ENCODE measurements around the gene PRXL2C. TPM values are rescaled to one million over a fixed set of nuclear protein-coding genes. Genes with fewer than 3 reads are reported as not detected.

PRXL2C gene
- total RNA-seq, 1 donor from 2014 or later: 15.0 TPM

- Histone ChIP-seq H3K27ac (no peak overlapping the region), H3K4me3 (no peak overlapping the region), H3K9me3 (no peaks in the 10 kb centered on the region), H3K4me1 (peaks cover 20% of the 10 kb centered on the region), H3K36me3 (no peaks in the 10 kb centered on the region), H3K27me3 (no peaks in the 10 kb centered on the region)
- intact Hi-C loops (cut with DNase I): loop anchor here (10.0 kb wide), 1 partner anchor 45 kb away; no protein-coding TSS in a partner anchor
- TF ChIP-seq, protein P1, sequence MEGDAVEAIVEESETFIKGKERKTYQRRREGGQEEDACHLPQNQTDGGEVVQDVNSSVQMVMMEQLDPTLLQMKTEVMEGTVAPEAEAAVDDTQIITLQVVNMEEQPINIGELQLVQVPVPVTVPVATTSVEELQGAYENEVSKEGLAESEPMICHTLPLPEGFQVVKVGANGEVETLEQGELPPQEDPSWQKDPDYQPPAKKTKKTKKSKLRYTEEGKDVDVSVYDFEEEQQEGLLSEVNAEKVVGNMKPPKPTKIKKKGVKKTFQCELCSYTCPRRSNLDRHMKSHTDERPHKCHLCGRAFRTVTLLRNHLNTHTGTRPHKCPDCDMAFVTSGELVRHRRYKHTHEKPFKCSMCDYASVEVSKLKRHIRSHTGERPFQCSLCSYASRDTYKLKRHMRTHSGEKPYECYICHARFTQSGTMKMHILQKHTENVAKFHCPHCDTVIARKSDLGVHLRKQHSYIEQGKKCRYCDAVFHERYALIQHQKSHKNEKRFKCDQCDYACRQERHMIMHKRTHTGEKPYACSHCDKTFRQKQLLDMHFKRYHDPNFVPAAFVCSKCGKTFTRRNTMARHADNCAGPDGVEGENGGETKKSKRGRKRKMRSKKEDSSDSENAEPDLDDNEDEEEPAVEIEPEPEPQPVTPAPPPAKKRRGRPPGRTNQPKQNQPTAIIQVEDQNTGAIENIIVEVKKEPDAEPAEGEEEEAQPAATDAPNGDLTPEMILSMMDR (IDR thresholded peaks at IDR 0.05): no peak
- TF ChIP-seq POLR2AphosphoS5 (IDR thresholded peaks at IDR 0.05; ENCODE audit: insufficient read depth in 1 of 2, low read depth in 1 of 2) (no peak), POLR2A (IDR thresholded peaks at IDR 0.05) (no peak)
- no peak for DNase-seq (ENCODE audit: extremely low spot score in 2 of 2)
Measured at GRCh38 chr9:96609732-96610131, 45.4 kb downstream of the PRXL2C start.

DNA sequence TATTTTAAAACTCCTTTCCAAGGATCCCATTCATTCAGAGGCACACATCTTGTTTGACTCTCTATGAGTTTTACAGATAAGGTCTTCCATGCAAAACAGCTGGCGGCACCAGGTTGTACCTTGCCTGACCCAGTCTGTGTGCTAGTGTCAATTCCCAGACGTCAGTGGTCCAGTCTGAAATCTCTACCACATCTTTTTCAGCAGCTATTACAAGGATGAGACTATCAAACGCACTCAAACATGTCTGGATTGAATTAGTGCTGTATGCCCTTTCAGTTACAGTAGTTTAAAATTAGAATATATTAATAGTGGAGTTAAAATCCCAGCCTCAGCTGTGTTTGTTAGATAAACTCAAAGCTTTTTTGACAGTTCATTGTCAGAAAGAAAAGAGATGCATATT, 47.1 kb downstream of the PRXL2C start:
- H3K4me1 ChIP-seq: peaks cover 19% of the 10 kb centered on the region
- intact Hi-C loops (cut with DNase I): no loop called here

DNA sequence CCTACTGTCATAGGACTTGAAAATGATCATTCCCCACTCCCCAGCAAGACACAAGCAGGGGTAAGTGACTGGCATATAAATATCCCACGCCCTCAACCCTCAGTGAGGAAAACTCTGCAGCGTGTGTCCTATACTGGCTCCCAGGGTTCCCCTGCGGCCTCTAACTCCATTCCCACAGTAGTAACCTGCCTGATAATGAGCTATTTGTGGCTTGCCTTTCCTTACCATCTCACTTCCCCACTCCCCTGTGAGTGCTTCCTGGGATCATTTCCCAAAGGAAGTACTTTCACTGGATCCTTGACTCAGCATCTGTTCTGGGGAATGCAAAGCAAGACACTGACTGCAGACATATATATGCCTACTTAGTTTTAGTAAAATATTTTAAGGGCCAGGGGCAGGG, 49.8 kb downstream of the PRXL2C start:
- no peaks in the 10 kb centered on the region for H3K36me3 ChIP-seq
- intact Hi-C loops (cut with DNase I): no loop called here
- H3K4me1 ChIP-seq: no peaks in the 10 kb centered on the region
- H3K4me3 ChIP-seq: no peak overlapping the region
- no peak for DNase-seq (ENCODE audit: extremely low spot score in 2 of 2)
- no peaks in the 10 kb centered on the region for H3K9me3 ChIP-seq
- H3K27ac ChIP-seq: no peak overlapping the region
- H3K27me3 ChIP-seq: no peaks in the 10 kb centered on the region
- TF ChIP-seq POLR2AphosphoS5 (IDR thresholded peaks at IDR 0.05; ENCODE audit: insufficient read depth in 1 of 2, low read depth in 1 of 2): no peak
- TF ChIP-seq, protein P1 (IDR thresholded peaks at IDR 0.05): no peak
- TF ChIP-seq POLR2A (IDR thresholded peaks at IDR 0.05): no peak

More for the DNA sequence above, 47.1 kb downstream of the PRXL2C start:
- Histone ChIP-seq H3K9me3 (no peaks in the 10 kb centered on the region), H3K27me3 (no peaks in the 10 kb centered on the region), H3K4me3 (no peak overlapping the region), H3K27ac (no peak overlapping the region), H3K36me3 (no peaks in the 10 kb centered on the region)
- DNase-seq (ENCODE audit: extremely low spot score in 2 of 2): no peak
- no peak for TF ChIP-seq POLR2A (IDR thresholded peaks at IDR 0.05)
- TF ChIP-seq, protein P1 (IDR thresholded peaks at IDR 0.05): no peak
- TF ChIP-seq POLR2AphosphoS5 (IDR thresholded peaks at IDR 0.05; ENCODE audit: insufficient read depth in 1 of 2, low read depth in 1 of 2): no peak

- Histone ChIP-seq H3K4me1 (no peaks in the 10 kb centered on the region), H3K27me3 (no peaks in the 10 kb centered on the region), H3K9me3 (no peaks in the 10 kb centered on the region), H3K27ac (peak overlapping the region; percentile 15), H3K36me3 (no peaks in the 10 kb centered on the region), H3K4me3 (peak overlapping the region in 1 of 2 donors; percentile 4)
- DNase-seq (ENCODE audit: extremely low spot score in 2 of 2): no peak
- TF ChIP-seq POLR2A (IDR thresholded peaks at IDR 0.05) (no peak), POLR2AphosphoS5 (IDR thresholded peaks at IDR 0.05; ENCODE audit: insufficient read depth in 1 of 2, low read depth in 1 of 2) (peak in 1 of 2 donors; percentile 60)
- TF ChIP-seq, protein P1 (IDR thresholded peaks at IDR 0.05): no peak
- intact Hi-C loops (cut with DNase I): no loop called here
Measured at GRCh38 chr9:96604004-96604319, 51.2 kb downstream of the PRXL2C start.

DNA sequence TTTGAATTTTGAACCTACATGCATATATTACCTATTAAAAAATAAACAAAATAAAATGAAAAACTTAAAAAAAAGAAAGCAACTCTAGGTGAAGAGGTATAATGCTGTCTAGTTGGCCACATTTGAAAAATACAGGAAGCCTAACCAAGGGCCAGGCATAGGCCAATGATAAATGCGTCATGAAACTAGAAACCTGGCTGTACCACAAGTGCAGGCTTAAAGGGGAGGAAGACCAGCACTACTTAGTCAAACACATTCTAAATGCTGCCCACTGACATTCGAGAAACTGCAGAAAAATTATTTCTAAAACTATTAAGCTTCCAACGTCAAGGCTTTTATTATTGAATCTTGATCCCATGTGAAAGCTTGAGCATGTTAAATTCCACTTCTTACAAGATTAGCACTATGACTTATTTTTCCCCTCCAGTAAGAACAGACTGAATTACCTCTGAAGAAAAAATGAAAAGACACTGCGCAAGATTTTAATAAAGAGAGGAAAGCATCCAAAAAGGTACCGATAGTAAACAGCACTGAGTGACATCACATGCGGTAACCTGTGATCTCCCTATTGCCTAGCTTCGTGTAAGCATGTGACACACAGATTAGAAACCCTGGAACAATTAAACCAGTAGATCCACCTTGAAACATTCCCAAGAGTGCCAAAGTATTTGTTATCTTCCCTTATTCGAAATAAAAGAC, 51.7 kb downstream of the PRXL2C start:
- H3K27ac ChIP-seq: peak overlapping the region; percentile 15
- H3K27me3 ChIP-seq: no peaks in the 10 kb centered on the region
- peak overlapping the region in 1 of 2 donors; percentile 4 for H3K4me3 ChIP-seq
- DNase-seq (ENCODE audit: extremely low spot score in 2 of 2): no peak
- H3K4me1 ChIP-seq: no peaks in the 10 kb centered on the region
- intact Hi-C loops (cut with DNase I): no loop called here
- TF ChIP-seq POLR2A (IDR thresholded peaks at IDR 0.05) (no peak), POLR2AphosphoS5 (IDR thresholded peaks at IDR 0.05; ENCODE audit: insufficient read depth in 1 of 2, low read depth in 1 of 2) (peak in 1 of 2 donors; percentile 76)
- TF ChIP-seq, protein P1 (IDR thresholded peaks at IDR 0.05): no peak
- H3K9me3 ChIP-seq: no peaks in the 10 kb centered on the region
- H3K36me3 ChIP-seq: no peaks in the 10 kb centered on the region

Measured in vagina (tissue), 2 donors.